Gastroesophageal sphincter (tissue), 4 donors: ENCODE measurements around the gene NRSN2. TPM values are rescaled to one million over a fixed set of nuclear protein-coding genes. Genes with fewer than 3 reads are reported as not detected.
A peak's percentile ranks its signal among the peaks of the same experiment; 100 is the strongest.

Experiments used
- ATAC-seq: fragments of 150-250 bp; one replicate; pipeline ENCODE4 v1.9.1; 2016; ENCODE audit warnings: mild to moderate bottlenecking, moderate library complexity
- H3K27ac ChIP-seq, 4 donors: fragments of 200-600 bp; sonication (generic) in 3 of 4; 1 replicate in 3 of 4; 2 replicates in 1 of 4; pipeline ENCODE4 v1.5.1; 2016 to 2019
- H3K27me3 ChIP-seq: fragments of 200-600 bp; sonication (generic); one replicate; pipeline ENCODE4 v1.5.1; 2019
- H3K36me3 ChIP-seq, 2 donors: fragments of 200-600 bp; sonication (generic); one replicate each; pipeline ENCODE4 v1.5.1; 2019; ENCODE audit warnings: control low read depth in 1 of 2
- H3K4me1 ChIP-seq, 3 donors: fragments of 200-600 bp; sonication (generic); 1 replicate in 2 of 3; 2 replicates in 1 of 3; pipeline ENCODE4 v1.5.1; 2016 to 2019; ENCODE audit warnings: control low read depth in 2 of 3
- H3K4me3 ChIP-seq, 2 donors: fragments of 200-600 bp; sonication (generic); one replicate each; pipeline ENCODE4 v1.5.1; 2019; ENCODE audit warnings: mild to moderate bottlenecking in 1 of 2, moderate library complexity in 1 of 2
- H3K9me3 ChIP-seq, 3 donors: fragments of 200-600 bp; sonication (generic); one replicate each; pipeline ENCODE4 v1.5.1; 2017 to 2019; ENCODE audit warnings: control low read depth in 2 of 3
- EP300 ChIP-seq: sonication (generic); formaldehyde crosslinking; IDR thresholded peaks from one replicate; pipeline ENCODE4 v1.6.1; 2017; ENCODE audit warnings: antibody characterized with exemption, mild to moderate bottlenecking
- POLR2A ChIP-seq, 2 donors: fragments of 450-650 bp; IDR thresholded peaks; one replicate each; pipeline ENCODE4 v1.6.1; 2017; ENCODE audit warnings: antibody characterized with exemption in 2 of 2, mild to moderate bottlenecking in 2 of 2, moderate library complexity in 1 of 2
- POLR2AphosphoS5 ChIP-seq: sonication (generic); formaldehyde crosslinking; IDR thresholded peaks from one replicate; pipeline ENCODE4 v1.6.1; 2017; ENCODE audit warnings: antibody characterized with exemption
- WGBS, 2 donors: methylation state at CpG; one replicate each; pipeline ENCODE4 v1.1.5; 2018; ENCODE audit warnings: low coverage in 1 of 2; 5-methylcytosine and 5-hydroxymethylcytosine counted together
- total RNA-seq, 4 donors: library from RNA; depleted of rRNA; stranded (reverse); fragments of >200 nt; gene quantifications; one replicate each; pipeline ENCODE4 v1.1.0, GENCODE V29; 2016
- TF ChIP-seq, protein P1 (sequence below), 4 experiments: fragments of 200-600 bp in 2 of 4; fragments of 450-650 bp in 2 of 4; sonication (generic) in 1 of 4; IDR thresholded peaks; one replicate each; pipeline ENCODE4 v1.5.1; 2017 to 2019; ENCODE audit warnings: antibody characterized with exemption in 4 of 4, mild to moderate bottlenecking in 2 of 4, moderate library complexity in 2 of 4

Gene NRSN2
- total RNA-seq, 4 donors from 2014 or later: 25.3 to 51.6 (median 30.2) TPM

DNA sequence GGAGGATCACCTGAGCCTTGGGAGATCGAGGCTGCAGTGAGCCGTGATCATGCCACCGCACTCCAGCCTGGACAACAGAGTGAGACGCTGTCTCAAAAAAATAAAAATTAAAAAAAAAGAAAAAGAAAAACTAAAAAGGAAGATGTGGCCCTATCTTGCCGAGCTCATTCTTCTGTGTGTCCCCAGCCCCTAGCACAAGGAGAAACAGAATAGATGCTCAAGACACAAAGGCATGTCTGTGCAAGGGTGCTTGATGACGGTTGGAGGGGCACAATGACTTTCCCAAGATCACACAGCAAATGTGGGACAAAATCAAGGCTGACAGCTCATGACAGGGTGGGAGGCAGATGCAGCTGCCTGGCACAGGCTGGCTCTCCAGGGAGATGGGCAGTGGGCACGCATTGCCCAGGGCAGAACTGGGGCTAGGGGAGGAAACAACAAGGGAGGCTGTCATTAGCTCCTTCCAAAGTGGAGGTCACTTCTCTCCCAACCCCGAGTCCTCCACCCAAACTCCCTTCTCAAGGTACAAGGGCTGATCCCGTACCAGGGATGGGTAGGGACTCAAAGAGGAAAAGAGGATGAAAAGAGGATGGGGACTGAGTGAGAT is 775 bp upstream of the NRSN2 start:
- Histone ChIP-seq H3K9me3 (no peaks in the 10 kb centered on the region), H3K4me1 (peaks cover 0 to 40% (median 8%) of the 10 kb centered on the region in 3 donors), H3K27me3 (no peaks in the 10 kb centered on the region), H3K36me3 (peaks cover 0 to 16% of the 10 kb centered on the region in 2 donors), H3K4me3 (peak overlapping the region; percentile 48 to 65), H3K27ac (peak overlapping the region; percentile 75 to 95 (median 92))
- 0 to 84% methylated on average over 1 to 7 of the region's 9 CpGs for WGBS, 2 donors
- TF ChIP-seq, protein P1, sequence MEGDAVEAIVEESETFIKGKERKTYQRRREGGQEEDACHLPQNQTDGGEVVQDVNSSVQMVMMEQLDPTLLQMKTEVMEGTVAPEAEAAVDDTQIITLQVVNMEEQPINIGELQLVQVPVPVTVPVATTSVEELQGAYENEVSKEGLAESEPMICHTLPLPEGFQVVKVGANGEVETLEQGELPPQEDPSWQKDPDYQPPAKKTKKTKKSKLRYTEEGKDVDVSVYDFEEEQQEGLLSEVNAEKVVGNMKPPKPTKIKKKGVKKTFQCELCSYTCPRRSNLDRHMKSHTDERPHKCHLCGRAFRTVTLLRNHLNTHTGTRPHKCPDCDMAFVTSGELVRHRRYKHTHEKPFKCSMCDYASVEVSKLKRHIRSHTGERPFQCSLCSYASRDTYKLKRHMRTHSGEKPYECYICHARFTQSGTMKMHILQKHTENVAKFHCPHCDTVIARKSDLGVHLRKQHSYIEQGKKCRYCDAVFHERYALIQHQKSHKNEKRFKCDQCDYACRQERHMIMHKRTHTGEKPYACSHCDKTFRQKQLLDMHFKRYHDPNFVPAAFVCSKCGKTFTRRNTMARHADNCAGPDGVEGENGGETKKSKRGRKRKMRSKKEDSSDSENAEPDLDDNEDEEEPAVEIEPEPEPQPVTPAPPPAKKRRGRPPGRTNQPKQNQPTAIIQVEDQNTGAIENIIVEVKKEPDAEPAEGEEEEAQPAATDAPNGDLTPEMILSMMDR (IDR thresholded peaks at IDR 0.05): no peak
- TF ChIP-seq EP300 (no peak), POLR2A (IDR thresholded peaks at IDR 0.05) (no peak), POLR2AphosphoS5 (no peak)
- no peak for ATAC-seq

DNA sequence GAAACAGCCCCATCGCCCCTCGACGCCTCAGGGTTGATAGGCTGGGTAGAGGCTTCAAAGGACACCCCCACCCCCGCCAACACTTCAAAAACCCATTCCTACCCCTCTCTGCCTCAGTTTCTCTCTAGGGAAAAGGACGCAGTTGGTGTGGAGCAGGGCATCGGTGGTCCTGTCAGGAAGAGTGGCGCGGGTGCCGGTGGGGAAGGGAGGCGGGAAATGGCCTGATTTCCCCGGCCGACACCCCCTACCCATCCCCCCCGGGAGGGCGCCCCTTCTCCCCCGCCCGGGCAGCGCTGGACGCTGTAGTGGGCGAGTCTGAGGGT is 367 bp downstream of the NRSN2 start:
- H3K27me3 ChIP-seq: no peaks in the 10 kb centered on the region
- WGBS, 2 donors: 0% methylated on average over 2 of the region's 19 CpGs; no CpG with 5 or more reads in 1 of the 2 donors
- H3K36me3 ChIP-seq: peaks cover 0 to 26% of the 10 kb centered on the region in 2 donors
- TF ChIP-seq, protein P1 (IDR thresholded peaks at IDR 0.05): no peak
- TF ChIP-seq POLR2A (IDR thresholded peaks at IDR 0.05): no peak
- no peak for TF ChIP-seq EP300
- no peak for TF ChIP-seq POLR2AphosphoS5
- peaks cover 0 to 40% (median 8%) of the 10 kb centered on the region in 3 donors for H3K4me1 ChIP-seq
- H3K9me3 ChIP-seq: no peaks in the 10 kb centered on the region
- ATAC-seq: peak; percentile 5
- H3K27ac ChIP-seq: peak overlapping the region; percentile 75 to 95 (median 92)
- peak overlapping the region; percentile 48 to 65 for H3K4me3 ChIP-seq

DNA sequence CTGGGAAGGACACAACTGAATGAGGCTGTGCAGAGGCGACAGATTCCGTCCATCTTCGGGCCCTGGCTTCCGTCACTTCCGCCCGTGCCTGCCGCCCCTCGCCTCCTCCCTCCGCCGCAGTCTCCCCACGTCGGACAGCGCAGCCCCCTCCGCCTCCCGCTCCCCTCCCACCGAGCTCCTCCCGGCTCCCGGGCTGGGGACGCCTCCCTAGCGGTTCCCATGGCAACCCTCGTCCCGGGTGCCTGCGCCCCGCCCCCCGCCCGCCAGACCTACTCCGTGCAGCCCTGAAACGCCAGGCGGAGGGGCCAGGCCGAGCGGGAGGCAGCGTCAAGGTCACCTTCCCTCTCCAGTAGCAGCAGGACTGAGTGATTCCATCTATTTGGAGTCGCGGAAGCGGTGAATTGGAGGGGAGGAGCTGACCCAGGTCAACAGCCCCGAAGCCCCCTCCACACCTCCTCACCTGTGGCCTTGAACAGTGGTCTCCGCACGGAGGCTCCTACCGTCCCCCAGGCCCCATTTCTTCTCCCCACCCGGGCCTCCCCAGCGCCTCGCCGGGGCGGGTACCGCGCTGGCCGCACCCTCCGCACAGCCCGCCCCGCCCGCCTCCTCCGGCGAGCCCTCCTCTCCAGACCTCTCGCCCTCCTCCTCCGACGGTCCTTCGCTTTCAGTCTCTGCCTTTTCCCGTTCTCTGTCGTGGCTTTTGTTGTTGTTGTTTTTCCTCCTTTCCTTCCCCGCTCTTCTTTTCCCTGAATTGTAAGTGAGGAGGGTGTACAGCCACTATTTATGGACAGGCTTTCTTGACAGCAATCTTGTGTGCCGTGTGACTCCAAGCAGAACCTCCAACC is 951 bp downstream of the NRSN2 start:
- Histone ChIP-seq H3K36me3 (peaks cover 0 to 32% of the 10 kb centered on the region in 2 donors), H3K27me3 (no peaks in the 10 kb centered on the region), H3K4me3 (peak overlapping the region; percentile 48 to 65), H3K27ac (peak overlapping the region; percentile 75 to 95 (median 92)), H3K9me3 (no peaks in the 10 kb centered on the region), H3K4me1 (peaks cover 0 to 40% (median 8%) of the 10 kb centered on the region in 3 donors)
- peak; percentile 93 for ATAC-seq
- peak; percentile 27 to 47 for TF ChIP-seq POLR2A (IDR thresholded peaks at IDR 0.05)
- TF ChIP-seq EP300: no peak
- TF ChIP-seq POLR2AphosphoS5: peak; percentile 63
- TF ChIP-seq, protein P1 (IDR thresholded peaks at IDR 0.05): peak in 2 of 4 experiments; percentile 4 to 6
- WGBS, 2 donors: 0 to 2% methylated on average over 12 to 15 of the region's 61 CpGs

DNA sequence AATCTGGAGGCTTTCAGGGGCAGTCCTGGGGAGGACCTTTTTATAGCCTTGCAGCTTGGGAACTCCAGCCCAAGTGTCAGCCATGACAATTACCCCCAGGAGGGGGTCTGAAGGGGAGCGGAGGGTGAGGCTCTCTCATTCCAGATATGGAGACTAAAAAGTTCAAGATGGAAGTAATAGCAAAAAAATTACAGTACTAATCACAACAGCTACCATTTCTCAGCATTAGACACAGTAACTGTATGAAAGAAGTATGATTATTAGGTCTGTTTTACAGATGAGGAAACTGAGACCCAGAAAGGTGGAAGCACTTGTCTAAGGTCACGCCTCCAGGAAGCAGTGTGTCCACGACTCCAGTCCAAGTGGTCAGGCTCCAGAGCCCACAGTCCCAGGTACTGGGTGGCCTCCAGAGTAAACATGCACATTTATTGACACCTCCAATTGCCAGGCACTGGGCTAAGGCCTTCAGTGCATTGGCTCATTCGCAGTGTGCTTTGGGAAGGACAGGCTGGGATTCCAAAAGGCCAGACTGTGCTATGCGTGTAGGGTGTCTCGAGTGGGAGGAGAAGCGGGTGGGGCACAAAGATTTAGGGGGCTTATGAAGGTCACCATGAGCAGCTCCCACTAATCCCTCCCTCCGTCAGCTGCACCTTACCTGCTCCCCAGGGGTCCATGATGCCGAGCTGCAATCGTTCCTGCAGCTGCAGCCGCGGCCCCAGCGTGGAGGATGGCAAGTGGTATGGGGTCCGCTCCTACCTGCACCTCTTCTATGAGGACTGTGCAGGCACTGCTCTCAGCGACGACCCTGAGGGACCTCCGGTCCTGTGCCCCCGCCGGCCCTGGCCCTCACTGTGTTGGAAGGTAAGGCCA is 2.3 kb downstream of the NRSN2 start:
- no peaks in the 10 kb centered on the region for H3K9me3 ChIP-seq
- no peaks in the 10 kb centered on the region for H3K27me3 ChIP-seq
- peak overlapping the region in 1 of 2 donors; percentile 65 for H3K4me3 ChIP-seq
- ATAC-seq: no peak
- H3K27ac ChIP-seq: peak overlapping the region in 3 of 4 donors; percentile 91 to 95 (median 93)
- peaks cover 0 to 42% (median 8%) of the 10 kb centered on the region in 3 donors for H3K4me1 ChIP-seq
- 71 to 97% methylated on average over 1 to 4 of the region's 19 CpGs for WGBS, 2 donors
- peaks cover 0 to 43% of the 10 kb centered on the region in 2 donors for H3K36me3 ChIP-seq
- TF ChIP-seq POLR2AphosphoS5 (no peak), EP300 (no peak), POLR2A (IDR thresholded peaks at IDR 0.05) (no peak)
- TF ChIP-seq, protein P1 (IDR thresholded peaks at IDR 0.05): no peak
